Osteocyte (in vitro differentiated cells): ENCODE results near the gene SLC35F5. TPM values are rescaled to one million over a fixed set of nuclear protein-coding genes. Genes with fewer than 3 reads are reported as not detected.

Experiments used
- DNase-seq: peaks from one replicate; pipeline ENCODE4 v3.0.0; 2021; ENCODE audit warnings: mixed read lengths; ENCODE audit not compliant: unreplicated experiment; ENCODE audit errors: extremely low spot score
- H3K27ac Mint-ChIP-seq: one replicate; pipeline ENCODE4 v1.8.0; 2021; ENCODE audit warnings: mild to moderate bottlenecking, mixed read lengths; ENCODE audit not compliant: unreplicated experiment
- H3K27me3 Mint-ChIP-seq: one replicate; pipeline ENCODE4 v1.8.0; 2021; ENCODE audit warnings: mixed read lengths; ENCODE audit not compliant: unreplicated experiment
- H3K36me3 Mint-ChIP-seq: one replicate; pipeline ENCODE4 v1.8.0; 2021; ENCODE audit warnings: mixed read lengths; ENCODE audit not compliant: unreplicated experiment
- H3K4me1 Mint-ChIP-seq: one replicate; pipeline ENCODE4 v1.8.0; 2021; ENCODE audit warnings: mixed read lengths; ENCODE audit not compliant: unreplicated experiment
- H3K4me3 Mint-ChIP-seq: one replicate; pipeline ENCODE4 v1.8.0; 2021; ENCODE audit warnings: mild to moderate bottlenecking, moderate library complexity, mixed read lengths; ENCODE audit not compliant: unreplicated experiment
- H3K9me3 Mint-ChIP-seq: one replicate; pipeline ENCODE4 v1.8.0; 2021; ENCODE audit warnings: mixed read lengths; ENCODE audit not compliant: unreplicated experiment
- total RNA-seq: library from RNA; stranded (reverse); gene quantifications from 2 replicates; pipeline ENCODE4 v1.2.1, GENCODE V29; 2021
- TF ChIP-seq, protein P1 (sequence below): fragments of 200-600 bp; sonication (generic); IDR thresholded peaks from 2 replicates; pipeline ENCODE4 v1.5.0; 2021; ENCODE audit warnings: antibody characterized with exemption, mild to moderate bottlenecking, moderate library complexity

SLC35F5 gene
- total RNA-seq, 1 donor from 2014 or later: 83.4 TPM

DNA sequence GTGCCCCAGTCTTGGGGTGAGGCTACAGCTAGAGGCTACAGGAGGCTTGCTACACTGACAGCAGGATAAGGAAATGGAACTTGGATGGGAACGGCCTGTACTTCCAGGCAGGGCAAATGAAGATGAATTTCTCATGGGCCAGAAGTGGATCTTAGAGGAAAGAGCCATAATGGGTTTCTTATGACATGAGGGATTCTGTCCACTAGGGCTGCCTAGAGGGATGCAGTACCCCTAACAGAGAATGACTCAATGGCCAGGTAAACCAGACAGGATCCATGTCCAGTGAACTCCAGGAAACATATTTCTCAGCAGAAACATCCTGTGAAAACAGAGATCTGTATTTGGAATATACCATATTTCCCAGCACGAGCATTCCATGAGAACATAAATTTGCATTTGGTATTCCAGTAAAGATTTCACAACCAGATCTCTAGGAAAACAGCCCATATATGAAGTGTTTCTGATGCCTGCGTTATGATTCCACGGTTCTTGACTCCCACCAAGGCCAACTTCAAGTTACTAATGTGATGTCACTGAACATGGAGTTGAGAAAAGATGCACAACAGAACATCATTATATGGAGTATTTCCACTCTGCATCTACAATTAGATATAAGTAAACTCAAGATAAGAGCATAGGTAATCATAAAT lies 11.5 kb upstream of the SLC35F5 start:
- peaks cover 4% of the 10 kb centered on the region for H3K4me1 Mint-ChIP-seq
- DNase-seq: no peak
- no peak overlapping the region for H3K27ac Mint-ChIP-seq

DNA sequence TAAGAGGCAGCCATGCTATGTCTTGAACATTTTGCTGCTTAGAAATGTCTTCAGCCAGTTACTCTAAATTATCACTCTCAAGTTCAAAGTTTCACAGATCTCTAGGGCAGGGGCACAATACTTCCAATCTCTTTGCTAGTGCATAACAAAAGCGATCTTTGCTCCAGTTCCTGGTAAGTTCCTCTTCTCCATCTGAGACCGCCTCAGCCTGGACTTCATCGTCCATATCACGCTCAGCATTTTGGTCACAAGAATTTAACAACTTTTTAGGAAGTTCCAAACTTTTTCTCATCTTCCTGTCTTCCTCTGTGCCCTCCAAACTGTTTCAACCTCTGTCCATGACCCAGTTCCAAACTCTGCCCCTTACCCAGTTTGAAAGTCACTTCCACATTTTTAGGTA lies 8.8 kb upstream of the SLC35F5 start:
- Mint-ChIP-seq H3K27ac (no peak overlapping the region), H3K27me3 (no peaks in the 10 kb centered on the region), H3K36me3 (no peaks in the 10 kb centered on the region), H3K4me1 (peaks cover 30% of the 10 kb centered on the region), H3K9me3 (no peaks in the 10 kb centered on the region), H3K4me3 (no peak overlapping the region)
- no peak for DNase-seq
- TF ChIP-seq, protein P1, sequence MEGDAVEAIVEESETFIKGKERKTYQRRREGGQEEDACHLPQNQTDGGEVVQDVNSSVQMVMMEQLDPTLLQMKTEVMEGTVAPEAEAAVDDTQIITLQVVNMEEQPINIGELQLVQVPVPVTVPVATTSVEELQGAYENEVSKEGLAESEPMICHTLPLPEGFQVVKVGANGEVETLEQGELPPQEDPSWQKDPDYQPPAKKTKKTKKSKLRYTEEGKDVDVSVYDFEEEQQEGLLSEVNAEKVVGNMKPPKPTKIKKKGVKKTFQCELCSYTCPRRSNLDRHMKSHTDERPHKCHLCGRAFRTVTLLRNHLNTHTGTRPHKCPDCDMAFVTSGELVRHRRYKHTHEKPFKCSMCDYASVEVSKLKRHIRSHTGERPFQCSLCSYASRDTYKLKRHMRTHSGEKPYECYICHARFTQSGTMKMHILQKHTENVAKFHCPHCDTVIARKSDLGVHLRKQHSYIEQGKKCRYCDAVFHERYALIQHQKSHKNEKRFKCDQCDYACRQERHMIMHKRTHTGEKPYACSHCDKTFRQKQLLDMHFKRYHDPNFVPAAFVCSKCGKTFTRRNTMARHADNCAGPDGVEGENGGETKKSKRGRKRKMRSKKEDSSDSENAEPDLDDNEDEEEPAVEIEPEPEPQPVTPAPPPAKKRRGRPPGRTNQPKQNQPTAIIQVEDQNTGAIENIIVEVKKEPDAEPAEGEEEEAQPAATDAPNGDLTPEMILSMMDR: no peak

More for the DNA sequence above, 11.5 kb upstream of the SLC35F5 start:
- H3K27me3 Mint-ChIP-seq: no peaks in the 10 kb centered on the region
- no peaks in the 10 kb centered on the region for H3K9me3 Mint-ChIP-seq
- no peak overlapping the region for H3K4me3 Mint-ChIP-seq
- TF ChIP-seq, protein P1: no peak
- no peaks in the 10 kb centered on the region for H3K36me3 Mint-ChIP-seq

DNA sequence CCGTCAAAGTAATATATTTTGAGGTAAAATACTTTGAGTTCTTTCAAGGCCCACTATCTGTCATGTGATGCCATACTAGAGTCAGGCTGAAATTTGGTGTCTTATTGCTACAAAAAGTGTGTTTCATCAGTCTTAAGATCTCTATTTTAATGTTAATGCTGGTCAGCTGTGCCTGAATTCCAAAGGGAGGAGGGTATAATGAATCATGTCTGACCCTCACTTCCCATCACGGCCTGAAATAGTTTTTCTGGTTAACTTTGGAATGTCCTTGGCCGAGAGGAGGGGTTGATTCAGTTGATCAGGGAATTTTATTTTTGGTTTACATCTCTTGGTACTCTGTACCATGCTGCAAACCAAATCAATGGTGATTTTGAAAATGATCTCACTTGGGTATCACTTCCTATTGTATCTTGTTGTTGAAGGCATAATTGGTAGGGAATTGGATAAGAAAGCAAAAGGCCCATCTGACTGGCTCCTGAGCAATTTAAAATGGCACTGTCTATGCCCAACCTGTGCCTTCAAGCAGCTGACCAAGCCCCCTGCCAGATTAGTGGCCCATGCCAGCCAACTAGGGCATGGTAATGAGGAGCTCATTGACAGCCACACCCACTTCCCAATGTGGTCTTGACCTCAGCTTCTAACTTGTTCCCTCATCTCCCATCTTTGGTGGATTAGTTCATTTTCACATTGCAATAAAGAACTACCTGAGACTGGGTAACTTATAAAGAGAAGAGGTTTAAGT lies 6.1 kb upstream of the SLC35F5 start:
- peak overlapping the region; percentile 27 for H3K4me3 Mint-ChIP-seq
- peak overlapping the region; percentile 83 for H3K27ac Mint-ChIP-seq
- TF ChIP-seq, protein P1: no peak
- peaks cover 36% of the 10 kb centered on the region for H3K4me1 Mint-ChIP-seq
- no peaks in the 10 kb centered on the region for H3K36me3 Mint-ChIP-seq
- H3K9me3 Mint-ChIP-seq: no peaks in the 10 kb centered on the region
- no peak for DNase-seq
- no peaks in the 10 kb centered on the region for H3K27me3 Mint-ChIP-seq

DNA sequence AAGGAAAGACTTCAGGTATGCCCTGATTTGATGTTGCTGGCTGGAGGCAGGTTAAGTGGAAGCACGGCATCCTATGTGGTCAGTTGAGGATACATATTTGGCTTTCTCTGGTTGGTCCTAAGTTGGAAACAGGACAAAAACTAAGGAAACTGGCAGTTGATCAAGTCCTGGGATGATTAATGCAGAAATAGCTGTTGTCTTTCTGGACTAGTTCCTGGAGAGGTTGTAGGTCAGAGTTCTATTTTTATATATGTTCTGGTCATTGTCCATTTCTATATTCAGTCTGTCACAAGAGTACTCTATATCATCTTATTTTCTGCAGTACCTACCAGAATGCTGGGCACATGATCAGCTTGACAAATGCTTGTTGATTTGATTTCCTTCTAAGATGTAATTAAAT lies 4.0 kb upstream of the SLC35F5 start:
- Mint-ChIP-seq H3K9me3 (no peaks in the 10 kb centered on the region), H3K4me3 (no peak overlapping the region), H3K36me3 (no peaks in the 10 kb centered on the region), H3K27me3 (no peaks in the 10 kb centered on the region), H3K27ac (peak overlapping the region; percentile 74), H3K4me1 (peaks cover 44% of the 10 kb centered on the region)
- no peak for DNase-seq
- TF ChIP-seq, protein P1: no peak

DNA sequence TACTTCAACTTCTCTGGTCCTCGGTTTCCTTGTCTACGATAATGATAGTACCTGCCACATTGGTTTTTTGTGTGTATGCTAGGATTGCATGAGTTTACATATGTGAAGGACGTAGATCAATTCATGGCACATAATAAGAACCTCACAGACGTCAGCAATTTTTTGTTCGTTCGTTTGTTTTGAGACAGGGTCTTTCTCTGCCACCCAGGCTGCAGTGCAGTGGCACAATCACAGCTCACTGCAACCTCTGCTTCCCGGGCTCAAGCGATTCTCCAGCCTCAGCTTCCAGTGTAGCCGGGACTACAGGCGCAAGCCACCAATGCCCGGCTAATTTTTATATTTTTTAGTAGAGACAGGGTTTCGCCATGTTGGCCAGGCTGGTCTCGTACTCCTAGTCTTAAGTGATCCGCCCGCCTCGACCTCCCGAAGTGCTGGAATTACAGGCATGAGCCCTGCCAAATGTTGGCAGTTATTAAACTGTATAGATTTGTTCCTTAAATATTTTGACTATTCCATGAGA lies 756 bp upstream of the SLC35F5 start:
- Mint-ChIP-seq H3K4me1 (peaks cover 54% of the 10 kb centered on the region), H3K9me3 (no peaks in the 10 kb centered on the region), H3K36me3 (peaks cover 5% of the 10 kb centered on the region), H3K4me3 (peak overlapping the region; percentile 100), H3K27me3 (no peaks in the 10 kb centered on the region), H3K27ac (peak overlapping the region; percentile 100)
- no peak for DNase-seq
- TF ChIP-seq, protein P1: no peak
